WTC11 (cell line): ENCODE results near the gene SPSB3.

Experiments used
- CTCF ChIP-seq: fragments of 200-600 bp; IDR thresholded peaks from 2 replicates; pipeline ENCODE4 v1.8.0; 2022; ENCODE audit warnings: antibody characterized with exemption
- E2F5 ChIP-seq: sonication (generic); formaldehyde crosslinking; IDR thresholded peaks from 2 replicates; pipeline ENCODE4 v1.8.1; 2022; ENCODE audit warnings: mild to moderate bottlenecking, moderate library complexity, missing genetic modification reagents
- FOXJ3 ChIP-seq: sonication (generic); formaldehyde crosslinking; IDR thresholded peaks from 2 replicates; pipeline ENCODE4 v1.9.0; 2021; ENCODE audit warnings: missing genetic modification reagents, mild to moderate bottlenecking, borderline replicate concordance
- GTF2I ChIP-seq: fragments of 250-450 bp; sonication (Bioruptor Pico); conservative IDR thresholded peaks from 2 replicates; pipeline ENCODE4 v1.4.0; 2021; ENCODE audit warnings: mild to moderate bottlenecking

- TF ChIP-seq FOXJ3 (CRISPR knock-in tag) (no peak), CTCF (no peak), E2F5 (CRISPR knock-in tag) (no peak), GTF2I (CRISPR knock-in tag) (no peak)
Measured at GRCh38 chr16:1817276-1817589, 34.9 kb upstream of the SPSB3 start.
